Body of pancreas (tissue), 4 donors: Measurements from ENCODE around the gene CTNND2.

ENCODE experiments used
- CTCF ChIP-seq, 7 experiments: fragments of 450-650 bp in 4 of 7; fragments of 200-600 bp in 3 of 7; sonication (generic) in 3 of 7; IDR thresholded peaks; one replicate each; pipeline ENCODE4 v1.5.1; 2016 to 2019; ENCODE audit warnings: antibody characterized with exemption in 7 of 7
- POLR2A ChIP-seq, 3 donors: fragments of 450-650 bp; IDR thresholded peaks; one replicate each; pipeline ENCODE4 v1.6.1; 2016; ENCODE audit warnings: antibody characterized with exemption in 3 of 3, mild to moderate bottlenecking in 2 of 3

DNA sequence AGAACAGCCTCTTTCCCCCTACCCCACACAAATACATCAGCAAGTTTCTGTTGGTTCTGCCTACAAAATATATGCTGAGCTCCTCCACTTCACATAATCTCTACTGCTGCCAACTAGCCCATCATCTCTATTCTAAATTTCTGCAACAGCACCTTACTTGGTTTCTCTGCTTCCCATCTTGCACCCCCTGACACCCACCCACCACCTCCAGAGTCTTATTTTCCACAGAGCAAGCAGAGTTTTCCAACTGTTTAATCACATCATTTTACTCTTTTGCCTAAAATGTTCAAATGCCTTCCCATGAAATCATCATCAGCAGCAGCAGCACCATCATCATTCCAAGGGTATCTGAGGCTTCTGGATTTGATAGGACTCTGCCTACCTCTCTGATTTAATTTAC, 295.7 kb downstream of the CTNND2 start:
- no peak for TF ChIP-seq CTCF (IDR thresholded peaks at IDR 0.05)
- no peak for TF ChIP-seq POLR2A (IDR thresholded peaks at IDR 0.05)
